OCI-LY3 (cell line): ENCODE measurements around the gene ARHGEF10L.

Source experiments
- EZH2phosphoT487 ChIP-seq: fragments of 200-600 bp; shearing (Covaris generic); IDR thresholded peaks from 2 replicates; pipeline ENCODE4 v1.6.1; 2018; ENCODE audit warnings: antibody characterized with exemption, mixed run types, low read depth
- TF ChIP-seq, protein P1 (sequence below): fragments of 200-600, 300-600 bp; sonication (generic); IDR thresholded peaks from 2 replicates; pipeline ENCODE4 v1.5.1; 2014; ENCODE audit warnings: antibody characterized with exemption, low read length, low read depth

DNA sequence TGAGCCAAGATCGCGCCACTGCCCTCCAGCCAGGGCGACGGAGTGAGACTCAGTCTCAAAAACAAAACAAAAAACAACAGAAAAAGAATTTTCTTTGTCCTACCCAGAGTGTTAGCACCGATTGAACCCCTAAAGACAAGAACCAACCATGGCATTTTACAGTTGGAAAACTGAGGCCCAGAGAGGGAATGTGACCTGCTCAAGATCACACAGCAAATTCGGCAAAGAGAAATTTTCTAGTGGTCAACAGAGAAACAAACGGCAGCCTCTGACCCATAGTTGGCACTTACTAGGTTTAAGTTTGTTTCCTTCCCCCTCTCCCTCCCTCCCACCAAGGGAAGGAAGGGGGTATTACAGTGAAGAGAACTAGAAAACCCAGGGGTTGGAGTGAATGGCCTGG, 195.1 kb downstream of the ARHGEF10L start:
- TF ChIP-seq, protein P1, sequence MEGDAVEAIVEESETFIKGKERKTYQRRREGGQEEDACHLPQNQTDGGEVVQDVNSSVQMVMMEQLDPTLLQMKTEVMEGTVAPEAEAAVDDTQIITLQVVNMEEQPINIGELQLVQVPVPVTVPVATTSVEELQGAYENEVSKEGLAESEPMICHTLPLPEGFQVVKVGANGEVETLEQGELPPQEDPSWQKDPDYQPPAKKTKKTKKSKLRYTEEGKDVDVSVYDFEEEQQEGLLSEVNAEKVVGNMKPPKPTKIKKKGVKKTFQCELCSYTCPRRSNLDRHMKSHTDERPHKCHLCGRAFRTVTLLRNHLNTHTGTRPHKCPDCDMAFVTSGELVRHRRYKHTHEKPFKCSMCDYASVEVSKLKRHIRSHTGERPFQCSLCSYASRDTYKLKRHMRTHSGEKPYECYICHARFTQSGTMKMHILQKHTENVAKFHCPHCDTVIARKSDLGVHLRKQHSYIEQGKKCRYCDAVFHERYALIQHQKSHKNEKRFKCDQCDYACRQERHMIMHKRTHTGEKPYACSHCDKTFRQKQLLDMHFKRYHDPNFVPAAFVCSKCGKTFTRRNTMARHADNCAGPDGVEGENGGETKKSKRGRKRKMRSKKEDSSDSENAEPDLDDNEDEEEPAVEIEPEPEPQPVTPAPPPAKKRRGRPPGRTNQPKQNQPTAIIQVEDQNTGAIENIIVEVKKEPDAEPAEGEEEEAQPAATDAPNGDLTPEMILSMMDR, result no peak
- no peak for TF ChIP-seq EZH2phosphoT487
